HepG2 (cell line): Measurements from ENCODE around the gene NEDD4L.

ENCODE experiments used
- EZH2 ChIP-seq: conservative IDR thresholded peaks from 2 replicates; pipeline ENCODE4 v1.6.1; 2012; ENCODE audit warnings: mild to moderate bottlenecking, low read depth, low read length, moderate library complexity
- POLR2A ChIP-seq, 2 experiments: IDR thresholded peaks; 2 replicates each; pipeline ENCODE4 v1.6.1; 2011; ENCODE audit warnings: low read depth in 2 of 2, low read length in 2 of 2, mild to moderate bottlenecking in 1 of 2, moderate library complexity in 1 of 2; ENCODE audit not compliant: insufficient read depth in 1 of 2
- RAD21 ChIP-seq: fragments of 450-650 bp; formaldehyde crosslinking; IDR thresholded peaks from 2 replicates; pipeline ENCODE4 v1.5.0; 2020; ENCODE audit warnings: mild to moderate bottlenecking
- ZNF766 ChIP-seq: sonication (generic); formaldehyde crosslinking; IDR thresholded peaks from 2 replicates; pipeline ENCODE4 v1.5.0; 2020; ENCODE audit warnings: missing genetic modification reagents, borderline replicate concordance
- TF ChIP-seq, protein P1 (sequence below): sonication (generic); formaldehyde crosslinking; IDR thresholded peaks from 2 replicates; pipeline ENCODE4 v1.4.0; 2020; ENCODE audit warnings: low read depth, missing genetic modification reagents
- TF ChIP-seq, protein P2 (sequence below), 2 experiments: sonication (generic) in 1 of 2; formaldehyde crosslinking in 1 of 2; IDR thresholded peaks; 2 replicates each; pipeline versions ENCODE4 v1.5.1 to v1.6.1; 2011 to 2020; ENCODE audit warnings: borderline replicate concordance in 1 of 2, low read depth in 1 of 2, low read length in 1 of 2, mild to moderate bottlenecking in 1 of 2, missing genetic modification reagents in 1 of 2, moderate library complexity in 1 of 2

DNA sequence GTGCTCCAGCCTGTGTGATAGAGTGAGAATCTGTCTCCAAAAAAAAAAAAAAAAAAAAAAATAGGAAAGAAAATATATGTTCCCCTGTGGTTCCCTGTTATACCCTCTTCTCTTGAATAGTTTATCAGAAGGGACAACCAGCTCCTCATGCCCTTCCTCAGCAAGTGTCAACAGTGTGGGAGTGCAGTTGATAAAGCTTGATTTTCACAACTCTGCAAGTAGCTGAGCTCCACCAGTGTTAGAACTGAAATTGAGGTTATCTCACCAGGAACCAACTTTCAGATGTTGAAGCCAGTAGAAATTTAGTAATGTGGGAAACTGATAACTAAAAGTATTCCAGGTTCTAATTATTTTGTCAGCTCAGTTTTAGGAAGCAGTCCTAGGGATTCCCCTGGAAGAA, 25.1 kb downstream of the NEDD4L start:
- TF ChIP-seq POLR2A (IDR thresholded peaks at IDR 0.05; ENCODE audit: insufficient read depth in 1 of 2, low read depth in 2 of 2, low read length in 2 of 2): no peak
- no peak for TF ChIP-seq EZH2
- TF ChIP-seq, protein P1, sequence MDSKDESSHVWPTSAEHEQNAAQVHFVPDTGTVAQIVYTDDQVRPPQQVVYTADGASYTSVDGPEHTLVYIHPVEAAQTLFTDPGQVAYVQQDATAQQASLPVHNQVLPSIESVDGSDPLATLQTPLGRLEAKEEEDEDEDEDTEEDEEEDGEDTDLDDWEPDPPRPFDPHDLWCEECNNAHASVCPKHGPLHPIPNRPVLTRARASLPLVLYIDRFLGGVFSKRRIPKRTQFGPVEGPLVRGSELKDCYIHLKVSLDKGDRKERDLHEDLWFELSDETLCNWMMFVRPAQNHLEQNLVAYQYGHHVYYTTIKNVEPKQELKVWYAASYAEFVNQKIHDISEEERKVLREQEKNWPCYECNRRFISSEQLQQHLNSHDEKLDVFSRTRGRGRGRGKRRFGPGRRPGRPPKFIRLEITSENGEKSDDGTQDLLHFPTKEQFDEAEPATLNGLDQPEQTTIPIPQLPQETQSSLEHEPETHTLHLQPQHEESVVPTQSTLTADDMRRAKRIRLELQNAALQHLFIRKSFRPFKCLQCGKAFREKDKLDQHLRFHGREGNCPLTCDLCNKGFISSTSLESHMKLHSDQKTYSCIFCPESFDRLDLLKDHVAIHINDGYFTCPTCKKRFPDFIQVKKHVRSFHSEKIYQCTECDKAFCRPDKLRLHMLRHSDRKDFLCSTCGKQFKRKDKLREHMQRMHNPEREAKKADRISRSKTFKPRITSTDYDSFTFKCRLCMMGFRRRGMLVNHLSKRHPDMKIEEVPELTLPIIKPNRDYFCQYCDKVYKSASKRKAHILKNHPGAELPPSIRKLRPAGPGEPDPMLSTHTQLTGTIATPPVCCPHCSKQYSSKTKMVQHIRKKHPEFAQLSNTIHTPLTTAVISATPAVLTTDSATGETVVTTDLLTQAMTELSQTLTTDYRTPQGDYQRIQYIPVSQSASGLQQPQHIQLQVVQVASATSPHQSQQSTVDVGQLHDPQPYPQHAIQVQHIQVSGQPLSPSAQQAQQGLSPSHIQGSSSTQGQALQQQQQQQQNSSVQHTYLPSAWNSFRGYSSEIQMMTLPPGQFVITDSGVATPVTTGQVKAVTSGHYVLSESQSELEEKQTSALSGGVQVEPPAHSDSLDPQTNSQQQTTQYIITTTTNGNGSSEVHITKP (CRISPR knock-in tag): no peak
- TF ChIP-seq RAD21 (CRISPR knock-in tag): no peak
- no peak for TF ChIP-seq ZNF766
- TF ChIP-seq, protein P2, sequence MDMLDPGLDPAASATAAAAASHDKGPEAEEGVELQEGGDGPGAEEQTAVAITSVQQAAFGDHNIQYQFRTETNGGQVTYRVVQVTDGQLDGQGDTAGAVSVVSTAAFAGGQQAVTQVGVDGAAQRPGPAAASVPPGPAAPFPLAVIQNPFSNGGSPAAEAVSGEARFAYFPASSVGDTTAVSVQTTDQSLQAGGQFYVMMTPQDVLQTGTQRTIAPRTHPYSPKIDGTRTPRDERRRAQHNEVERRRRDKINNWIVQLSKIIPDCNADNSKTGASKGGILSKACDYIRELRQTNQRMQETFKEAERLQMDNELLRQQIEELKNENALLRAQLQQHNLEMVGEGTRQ (IDR thresholded peaks at IDR 0.05; ENCODE audit: low read depth, low read length): no peak
- TF ChIP-seq, protein P2 (CRISPR knock-in tag; IDR thresholded peaks at IDR 0.05; ENCODE audit: borderline replicate concordance): no peak
